CD8-positive, alpha-beta memory T cell (primary cell): ENCODE measurements around the gene C2orf42. TPM values are rescaled to one million over a fixed set of nuclear protein-coding genes. Genes with fewer than 3 reads are reported as not detected.
"Not testable (repeated sequence)": the region's sequence is repeated elsewhere in the genome, so short reads cannot be mapped to it uniquely, and the experiment has no call there.

Experiments
- CTCF ChIA-PET: fragments of 350-600 bp; sonication (Branson Sonifier 250); formaldehyde crosslinking; loops from one replicate; lab custom pipeline; 2021; ENCODE audit warnings: antibody characterized with exemption; lab: Charles Lee
- POLR2A ChIA-PET: fragments of 350-600 bp; sonication (Branson Sonifier 250); formaldehyde crosslinking; loops from one replicate; lab custom pipeline; 2021; ENCODE audit warnings: antibody characterized with exemption; lab: Charles Lee
- DNase-seq, 5 donors: peaks; one replicate each; pipeline versions ENCODE4 v3.0.0 to v3.0.0-alpha.2; 2020 to 2022; ENCODE audit warnings: mixed read lengths in 1 of 5
- H3K27ac ChIP-seq: one replicate; pipeline ENCODE4 v1.7.0; 2013; ENCODE audit warnings: low read depth, mild to moderate bottlenecking, low read length, moderate library complexity
- H3K27me3 ChIP-seq: 2 replicates; pipeline ENCODE4 v1.7.0; 2013; ENCODE audit warnings: low read length, mild to moderate bottlenecking; ENCODE audit not compliant: insufficient read depth, poor library complexity, severe bottlenecking
- H3K36me3 ChIP-seq: 2 replicates; pipeline ENCODE4 v1.7.0; 2013; ENCODE audit warnings: mild to moderate bottlenecking, low read length, moderate library complexity; ENCODE audit not compliant: insufficient read depth
- H3K4me1 ChIP-seq: 2 replicates; pipeline ENCODE4 v1.7.0; 2013; ENCODE audit warnings: mild to moderate bottlenecking, low read length, moderate library complexity; ENCODE audit not compliant: insufficient read depth
- H3K4me3 ChIP-seq: 2 replicates; pipeline ENCODE4 v1.7.0; 2013; ENCODE audit warnings: mild to moderate bottlenecking, low read length
- H3K9me3 ChIP-seq: 2 replicates; pipeline ENCODE4 v1.7.0; 2013; ENCODE audit warnings: mild to moderate bottlenecking, low read length
- H3K27ac Mint-ChIP-seq, 8 donors: one replicate each; pipeline ENCODE4 v1.8.0; 2020 to 2021; ENCODE audit warnings: mixed read lengths in 8 of 8, mild to moderate bottlenecking in 6 of 8, inconsistent platforms in 3 of 8, moderate library complexity in 3 of 8
- H3K27me3 Mint-ChIP-seq, 2 donors: one replicate each; pipeline ENCODE4 v1.8.0; 2020 to 2021; ENCODE audit warnings: mixed read lengths in 2 of 2, mild to moderate bottlenecking in 1 of 2, moderate library complexity in 1 of 2
- H3K36me3 Mint-ChIP-seq, 3 donors: one replicate each; pipeline ENCODE4 v1.8.0; 2020 to 2021; ENCODE audit warnings: mixed read lengths in 3 of 3, inconsistent platforms in 1 of 3, mild to moderate bottlenecking in 1 of 3
- H3K4me1 Mint-ChIP-seq, 3 donors: one replicate each; pipeline ENCODE4 v1.8.0; 2020 to 2021; ENCODE audit warnings: mixed read lengths in 3 of 3, inconsistent platforms in 1 of 3, mild to moderate bottlenecking in 1 of 3
- H3K4me3 Mint-ChIP-seq, 7 donors: one replicate each; pipeline ENCODE4 v1.8.0; 2020 to 2021; ENCODE audit warnings: mixed read lengths in 7 of 7, mild to moderate bottlenecking in 6 of 7, moderate library complexity in 4 of 7, inconsistent platforms in 2 of 7
- H3K9me3 Mint-ChIP-seq, 5 donors: one replicate each; pipeline ENCODE4 v1.8.0; 2020 to 2022; ENCODE audit warnings: mixed read lengths in 5 of 5, mild to moderate bottlenecking in 3 of 5, moderate library complexity in 2 of 5, inconsistent platforms in 1 of 5
- polyA plus RNA-seq: library from polyadenylated mRNA; unstranded; fragments of 300-500 nt; fragmentation: Illumina TruSeq; gene quantifications from one replicate; pipeline ENCODE4 v1.2.3, GENCODE V29; 2021
- total RNA-seq, 2 experiments: library from RNA; stranded (reverse); gene quantifications; one replicate each; pipeline ENCODE4 v1.2.3, GENCODE V29; 2021

C2orf42 gene
- total and polyA plus RNA-seq, 3 experiments from 2014 or later = 29.1 to 34.6 (median 31.4) TPM

DNA sequence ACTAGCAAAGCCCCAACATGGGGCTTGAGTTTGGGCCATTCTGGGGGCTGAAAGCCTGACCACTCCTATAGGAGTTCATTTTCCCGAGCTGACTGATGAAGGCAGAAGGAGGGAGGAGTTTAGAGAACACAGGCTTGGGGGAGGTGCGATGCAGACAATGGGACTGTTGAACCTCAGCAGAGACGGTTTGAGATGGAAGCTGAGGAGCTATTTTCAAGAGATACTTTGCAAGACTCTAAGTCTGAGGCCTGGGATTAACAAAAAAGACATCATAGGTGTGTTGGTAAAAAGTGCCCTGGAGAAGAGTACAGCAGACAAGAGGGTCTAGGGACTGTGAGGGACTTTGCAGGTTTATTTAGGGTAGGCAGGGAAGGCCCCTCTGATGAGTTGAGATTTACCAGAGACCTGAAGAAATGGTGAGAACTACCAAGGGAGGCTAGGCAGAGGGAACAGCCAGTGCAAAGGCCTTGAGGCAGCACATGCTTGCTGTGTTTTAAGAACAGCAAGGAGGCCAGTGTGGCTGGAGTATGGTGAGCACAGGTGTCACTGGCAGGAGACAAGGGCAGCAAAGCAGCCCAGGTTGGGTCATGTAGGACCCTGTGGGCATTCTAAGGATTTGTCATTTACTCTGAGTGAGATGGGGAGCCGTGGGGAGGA is 71.9 kb downstream of the C2orf42 start:
- Mint-ChIP-seq H3K4me1 (peaks cover 30 to 60% (median 41%) of the 10 kb centered on the region in 3 donors), H3K9me3 (no peaks in the 10 kb centered on the region), H3K4me3 (peak overlapping the region in 3 of 7 donors; percentile 7 to 72 (median 21)), H3K36me3 (peaks cover 0 to 2% (median 0%) of the 10 kb centered on the region in 3 donors), H3K27me3 (no peaks in the 10 kb centered on the region), H3K27ac (peak overlapping the region in 6 of 8 donors; percentile 21 to 77 (median 45))
- ChIA-PET POLR2A (no interaction called here), CTCF (no interaction called here)
- Histone ChIP-seq H3K36me3 (no peaks in the 10 kb centered on the region), H3K9me3 (no peaks in the 10 kb centered on the region), H3K27me3 (no peaks in the 10 kb centered on the region), H3K4me3 (no peak overlapping the region), H3K27ac (peak overlapping the region; percentile 16), H3K4me1 (peaks cover 43% of the 10 kb centered on the region)
- no peak for DNase-seq

DNA sequence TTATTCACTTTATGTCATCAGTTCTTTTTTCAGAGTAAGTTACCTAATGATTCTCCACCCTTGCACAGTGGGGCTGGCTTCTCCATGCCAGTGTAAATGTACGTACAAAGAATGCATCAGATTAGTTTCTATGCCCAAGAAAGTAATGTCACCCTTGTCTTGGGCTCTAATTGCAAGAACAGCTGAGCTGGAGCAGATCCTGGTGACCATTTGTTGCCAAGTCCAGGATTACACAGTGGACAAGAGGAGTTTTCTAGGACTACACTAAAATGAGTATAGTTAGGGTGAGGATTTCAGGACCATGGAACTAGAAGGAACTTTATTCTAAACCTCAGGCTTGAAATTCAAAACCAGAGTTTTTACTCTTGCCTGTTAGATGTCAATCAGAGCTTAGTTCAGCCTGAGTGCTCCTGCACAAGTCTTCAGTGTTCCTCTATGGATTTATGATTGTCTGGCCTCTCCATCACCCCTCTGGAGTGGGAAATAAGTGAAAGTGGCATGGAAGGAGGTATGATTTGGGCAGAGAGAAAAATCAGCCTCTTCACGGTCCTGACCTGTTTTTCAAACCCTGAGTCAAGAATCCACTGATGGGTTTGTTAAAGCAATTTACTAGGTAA is 73.8 kb downstream of the C2orf42 start:
- Mint-ChIP-seq H3K27me3 (no peaks in the 10 kb centered on the region), H3K4me3 (no peak overlapping the region), H3K27ac (peak overlapping the region in 2 of 8 donors; percentile 39 to 42), H3K4me1 (peaks cover 22 to 51% (median 32%) of the 10 kb centered on the region in 3 donors), H3K36me3 (no peaks in the 10 kb centered on the region), H3K9me3 (no peaks in the 10 kb centered on the region)
- no peak overlapping the region for H3K4me3 ChIP-seq
- no peaks in the 10 kb centered on the region for H3K36me3 ChIP-seq
- H3K9me3 ChIP-seq = no peaks in the 10 kb centered on the region
- ChIA-PET POLR2A (interaction anchor here (0.7 to 2.6 kb wide), 3 partner anchors 8 to 29 kb away, joined by 3 to 17 read pairs (median 3); no protein-coding TSS in a partner anchor), CTCF (interaction anchor here (0.9 kb wide), 1 partner anchor 24 kb away, joined by 4 read pairs; no protein-coding TSS in a partner anchor)
- peaks cover 28% of the 10 kb centered on the region for H3K4me1 ChIP-seq
- no peak overlapping the region for H3K27ac ChIP-seq
- no peaks in the 10 kb centered on the region for H3K27me3 ChIP-seq
- no peak for DNase-seq

GRCh38 chr2:70115646-70116442 is 75.0 kb downstream of the C2orf42 start:
- H3K4me1 Mint-ChIP-seq = peaks cover 23 to 51% (median 31%) of the 10 kb centered on the region in 3 donors
- H3K27ac Mint-ChIP-seq = peak overlapping the region in 3 of 8 donors; percentile 62 to 89 (median 80)
- no peaks in the 10 kb centered on the region for H3K36me3 Mint-ChIP-seq
- no peak for DNase-seq
- no peak overlapping the region for H3K4me3 ChIP-seq
- ChIA-PET CTCF (interaction anchor here (0.8 to 2.4 kb wide), 8 partner anchors 9 to 47 kb away, joined by 3 to 8 read pairs (median 4); no protein-coding TSS in a partner anchor), POLR2A (interaction anchor here (0.8 to 2.6 kb wide), 5 partner anchors 9 to 30 kb away, joined by 3 to 17 read pairs (median 5); partner anchors contain the start of gene PCBP1)
- H3K9me3 Mint-ChIP-seq = no peaks in the 10 kb centered on the region
- no peaks in the 10 kb centered on the region for H3K27me3 Mint-ChIP-seq
- H3K36me3 ChIP-seq = no peaks in the 10 kb centered on the region
- H3K27ac ChIP-seq = peak overlapping the region; percentile 11
- H3K9me3 ChIP-seq = no peaks in the 10 kb centered on the region
- no peaks in the 10 kb centered on the region for H3K27me3 ChIP-seq
- peaks cover 34% of the 10 kb centered on the region for H3K4me1 ChIP-seq
- peak overlapping the region in 1 of 7 donors; percentile 60 for H3K4me3 Mint-ChIP-seq

- Mint-ChIP-seq H3K27ac (peak overlapping the region in 6 of 8 donors; percentile 26 to 87 (median 63)), H3K4me1 (peaks cover 32 to 61% (median 39%) of the 10 kb centered on the region in 3 donors), H3K4me3 (peak overlapping the region in 1 of 7 donors; percentile 16), H3K27me3 (no peaks in the 10 kb centered on the region), H3K9me3 (no peaks in the 10 kb centered on the region), H3K36me3 (no peaks in the 10 kb centered on the region)
- DNase-seq = no peak
- Histone ChIP-seq H3K27me3 (no peaks in the 10 kb centered on the region), H3K4me3 (no peak overlapping the region), H3K4me1 (peaks cover 48% of the 10 kb centered on the region), H3K9me3 (no peaks in the 10 kb centered on the region), H3K27ac (no peak overlapping the region), H3K36me3 (no peaks in the 10 kb centered on the region)
- POLR2A ChIA-PET = interaction anchor here (0.6 to 0.8 kb wide), 4 partner anchors 10 to 169 kb away, joined by 3 to 5 read pairs (median 4); no protein-coding TSS in a partner anchor
- CTCF ChIA-PET = interaction anchor here (0.7 kb wide), 1 partner anchor 127 kb away, joined by 3 read pairs; no protein-coding TSS in a partner anchor
Measured at GRCh38 chr2:70113359-70114070, 77.3 kb downstream of the C2orf42 start.

DNA sequence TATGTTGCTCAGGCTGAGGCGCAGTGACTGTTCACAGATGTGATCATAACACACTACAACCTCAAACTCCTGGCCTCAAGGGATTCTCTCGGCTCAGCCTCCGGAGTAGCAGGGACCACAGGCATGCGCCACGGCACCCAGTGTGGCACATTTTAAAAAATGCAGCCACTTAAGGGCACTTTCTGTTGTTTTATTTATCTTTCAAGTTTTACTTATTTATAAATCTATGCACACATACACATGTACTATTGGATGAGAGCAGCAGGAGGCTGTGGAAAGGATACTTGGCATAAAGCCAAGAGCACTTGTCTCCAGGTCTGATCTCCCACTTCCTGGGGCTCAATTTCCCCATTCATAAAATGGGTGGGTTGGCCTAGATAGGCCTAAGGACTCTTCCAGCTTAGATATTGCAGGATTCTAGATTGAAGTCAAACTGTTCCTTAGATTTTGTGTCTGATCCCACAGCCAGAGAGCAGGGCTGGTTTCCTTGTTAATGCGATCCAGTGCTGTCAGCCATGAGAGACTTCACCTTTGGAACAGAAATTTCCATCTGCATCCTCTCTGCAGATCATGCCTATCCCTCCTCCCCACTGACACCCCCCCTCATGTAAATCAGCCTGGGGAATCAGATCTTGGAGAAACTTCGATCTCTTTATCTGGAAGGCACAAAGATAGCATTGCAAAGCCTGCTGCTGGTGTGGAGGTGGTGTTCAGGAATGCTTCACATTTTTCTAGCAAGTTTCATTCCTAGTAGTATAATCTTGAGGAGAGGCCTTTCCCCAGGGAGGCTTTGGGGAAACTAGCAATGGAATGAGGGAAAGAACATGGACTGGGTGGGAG is 78.8 kb downstream of the C2orf42 start:
- H3K9me3 Mint-ChIP-seq = no peaks in the 10 kb centered on the region
- H3K27me3 Mint-ChIP-seq = no peaks in the 10 kb centered on the region
- Histone ChIP-seq H3K27ac (no peak overlapping the region), H3K27me3 (no peaks in the 10 kb centered on the region), H3K9me3 (no peaks in the 10 kb centered on the region), H3K4me3 (no peak overlapping the region), H3K36me3 (no peaks in the 10 kb centered on the region), H3K4me1 (peaks cover 57% of the 10 kb centered on the region)
- peak overlapping the region; percentile 11 to 86 (median 69) for H3K27ac Mint-ChIP-seq
- H3K4me1 Mint-ChIP-seq = peaks cover 44 to 65% (median 53%) of the 10 kb centered on the region in 3 donors
- peak overlapping the region in 2 of 7 donors; percentile 11 to 32 for H3K4me3 Mint-ChIP-seq
- no peaks in the 10 kb centered on the region for H3K36me3 Mint-ChIP-seq
- ChIA-PET POLR2A (no interaction called here), CTCF (interaction anchor here (5.2 to 9.2 kb wide), 2 partner anchors 12 to 22 kb away, joined by 52 to 105 read pairs; partner anchors contain the start of gene PCBP1)
- DNase-seq = no peak

GRCh38 chr2:70110397-70110796 is 80.4 kb downstream of the C2orf42 start:
- not testable (repeated sequence) for DNase-seq, H3K9me3 Mint-ChIP-seq, H3K27ac ChIP-seq, H3K27me3 ChIP-seq, H3K4me3 ChIP-seq, H3K27me3 Mint-ChIP-seq, H3K36me3 Mint-ChIP-seq, H3K9me3 ChIP-seq, H3K36me3 ChIP-seq
- H3K4me1 Mint-ChIP-seq = peaks cover 44 to 55% (median 55%) of the 10 kb centered on the region in 3 donors
- POLR2A ChIA-PET = interaction anchor here (0.6 to 4.8 kb wide), 5 partner anchors 13 to 33 kb away, joined by 3 to 80 read pairs (median 24); partner anchors contain the start of gene PCBP1
- H3K27ac Mint-ChIP-seq = peak overlapping the region in 6 of 8 donors; percentile 78 to 99 (median 98)
- CTCF ChIA-PET = interaction anchor here (0.9 to 9.2 kb wide), 8 partner anchors 14 to 37 kb away, joined by 3 to 105 read pairs (median 4); partner anchors contain the start of gene PCBP1
- peak overlapping the region in 2 of 7 donors; percentile 13 to 74 for H3K4me3 Mint-ChIP-seq
- H3K4me1 ChIP-seq = peaks cover 47% of the 10 kb centered on the region
